Astrocyte (in vitro differentiated cells and primary cell): ENCODE data around the gene ZNF513. TPM values are rescaled to one million over a fixed set of nuclear protein-coding genes. Genes with fewer than 3 reads are reported as not detected.
A peak's percentile ranks its signal among the peaks of the same experiment; 100 is the strongest.

ENCODE experiments used
- DNase-seq: peaks from one replicate; pipeline ENCODE4 v3.0.0-alpha.2; 2010; ENCODE audit warnings: low read depth
- FAIRE-seq: peaks from 2 replicates; lab custom pipeline; 2011; peaks lifted over from hg19 to GRCh38; lab: Jason Lieb, UNC
- H2AFZ ChIP-seq: 2 replicates; pipeline ENCODE4 v1.6.0; 2012; ENCODE audit warnings: low read depth, low read length, inconsistent platforms
- H3K27ac ChIP-seq: 2 replicates; pipeline ENCODE4 v1.5.1; 2011; ENCODE audit warnings: low read depth, low read length, inconsistent platforms
- H3K27me3 ChIP-seq: 2 replicates; pipeline ENCODE4 v1.6.0; 2011; ENCODE audit warnings: low read length, inconsistent platforms; ENCODE audit not compliant: insufficient read depth
- H3K36me3 ChIP-seq: 2 replicates; pipeline ENCODE4 v1.5.1; 2011; ENCODE audit warnings: low read length, inconsistent platforms; ENCODE audit not compliant: insufficient read depth
- H3K4me1 ChIP-seq: 2 replicates; pipeline ENCODE4 v1.5.1; 2011; ENCODE audit warnings: low read length, inconsistent platforms; ENCODE audit not compliant: insufficient read depth
- H3K4me2 ChIP-seq: 2 replicates; pipeline ENCODE4 v1.6.0; 2012; ENCODE audit warnings: low read length, inconsistent platforms
- H3K4me3 ChIP-seq: 2 replicates; pipeline ENCODE4 v1.5.1; 2011; ENCODE audit warnings: low read depth, mild to moderate bottlenecking, low read length, inconsistent platforms; ENCODE audit not compliant: insufficient read depth
- H3K79me2 ChIP-seq: 2 replicates; pipeline ENCODE4 v1.6.0; 2012; ENCODE audit warnings: mild to moderate bottlenecking, low read length, inconsistent platforms; ENCODE audit not compliant: insufficient read depth
- H3K9ac ChIP-seq: 2 replicates; pipeline ENCODE4 v1.6.0; 2012; ENCODE audit warnings: mild to moderate bottlenecking, low read length, inconsistent platforms
- H3K9me3 ChIP-seq: 2 replicates; pipeline ENCODE4 v1.5.1; 2012; ENCODE audit warnings: low read depth, mild to moderate bottlenecking, low read length, inconsistent platforms; ENCODE audit not compliant: insufficient read depth
- H4K20me1 ChIP-seq: 2 replicates; pipeline ENCODE4 v1.6.0; 2012; ENCODE audit warnings: low read length, inconsistent platforms; ENCODE audit not compliant: insufficient read depth
- H3K27ac Mint-ChIP-seq: one replicate; pipeline ENCODE4 v1.8.0; 2021; ENCODE audit warnings: mild to moderate bottlenecking, mixed read lengths; ENCODE audit not compliant: unreplicated experiment
- H3K27me3 Mint-ChIP-seq: one replicate; pipeline ENCODE4 v1.8.0; 2021; ENCODE audit warnings: low read depth, mixed read lengths; ENCODE audit not compliant: unreplicated experiment
- H3K36me3 Mint-ChIP-seq: one replicate; pipeline ENCODE4 v1.8.0; 2021; ENCODE audit warnings: low read depth, mixed read lengths; ENCODE audit not compliant: unreplicated experiment
- H3K4me1 Mint-ChIP-seq: one replicate; pipeline ENCODE4 v1.8.0; 2021; ENCODE audit warnings: low read depth, mixed read lengths; ENCODE audit not compliant: unreplicated experiment
- H3K4me3 Mint-ChIP-seq: one replicate; pipeline ENCODE4 v1.8.0; 2021; ENCODE audit warnings: mild to moderate bottlenecking, moderate library complexity, mixed read lengths; ENCODE audit not compliant: unreplicated experiment
- H3K9me3 Mint-ChIP-seq: one replicate; pipeline ENCODE4 v1.8.0; 2021; ENCODE audit warnings: mild to moderate bottlenecking, mixed read lengths; ENCODE audit not compliant: unreplicated experiment
- CTCF ChIP-seq: IDR thresholded peaks from 2 replicates; pipeline ENCODE4 v1.5.1; 2011; ENCODE audit warnings: low read depth, mild to moderate bottlenecking, inconsistent platforms, low read length, moderate library complexity; ENCODE audit not compliant: insufficient read depth
- EZH2 ChIP-seq: IDR thresholded peaks from 2 replicates; pipeline ENCODE4 v1.6.1; 2012; ENCODE audit warnings: mild to moderate bottlenecking, low read length, inconsistent platforms; ENCODE audit not compliant: insufficient read depth
- total RNA-seq: library from RNA; stranded (reverse); gene quantifications from 2 replicates; pipeline ENCODE4 v1.2.1, GENCODE V29; 2021

The ZNF513 gene
- total RNA-seq, 1 donor from 2014 or later, result 13.5 TPM

DNA sequence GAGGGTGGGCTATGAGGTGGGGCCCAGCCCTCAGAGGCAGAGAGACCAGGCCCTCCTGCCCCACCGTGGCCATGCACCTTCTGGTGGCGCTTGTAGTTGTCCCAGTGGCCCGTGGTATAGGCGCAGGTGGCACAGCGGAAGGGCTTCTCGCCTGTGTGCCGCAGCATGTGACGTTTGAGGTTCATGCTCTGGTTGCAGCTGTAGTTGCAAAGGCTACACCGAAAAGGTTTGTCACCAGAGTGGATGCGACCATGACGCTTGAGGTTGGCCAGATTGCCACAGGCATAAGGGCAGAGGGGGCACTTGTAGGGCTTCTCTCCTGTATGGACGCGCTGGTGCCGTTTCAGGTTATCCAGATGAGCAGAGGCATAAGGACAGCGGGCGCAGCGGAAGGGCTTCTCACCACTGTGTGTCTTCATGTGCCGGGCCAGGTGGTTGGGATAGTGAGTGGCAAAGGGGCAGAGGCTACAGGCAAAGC, 2.9 kb downstream of the ZNF513 start:
- H3K79me2 ChIP-seq, result peaks cover 72% of the 10 kb centered on the region
- H3K4me3 Mint-ChIP-seq, result no peak overlapping the region
- H3K27ac ChIP-seq, result no peak overlapping the region
- H3K27me3 Mint-ChIP-seq, result no peaks in the 10 kb centered on the region
- H3K36me3 ChIP-seq, result peaks cover 42% of the 10 kb centered on the region
- no peaks in the 10 kb centered on the region for H3K27me3 ChIP-seq
- H3K4me3 ChIP-seq, result no peak overlapping the region
- H3K27ac Mint-ChIP-seq, result peak overlapping the region; percentile 50
- H3K9me3 ChIP-seq, result no peaks in the 10 kb centered on the region
- TF ChIP-seq EZH2 (no peak), CTCF (no peak)
- H2AFZ ChIP-seq, result no peak overlapping the region
- no peaks in the 10 kb centered on the region for H3K9me3 Mint-ChIP-seq
- H3K4me2 ChIP-seq, result no peak overlapping the region
- H3K4me1 Mint-ChIP-seq, result peaks cover 10% of the 10 kb centered on the region
- H3K36me3 Mint-ChIP-seq, result peaks cover 14% of the 10 kb centered on the region
- FAIRE-seq (no peak), DNase-seq (no peak)
- no peak overlapping the region for H3K9ac ChIP-seq
- H3K4me1 ChIP-seq, result peaks cover 12% of the 10 kb centered on the region
- H4K20me1 ChIP-seq, result peaks cover 36% of the 10 kb centered on the region

- Histone ChIP-seq H3K9ac (no peak overlapping the region), H3K27me3 (no peaks in the 10 kb centered on the region), H3K79me2 (peaks cover 78% of the 10 kb centered on the region), H2AFZ (no peak overlapping the region), H3K36me3 (peaks cover 38% of the 10 kb centered on the region), H3K4me2 (no peak overlapping the region), H3K27ac (no peak overlapping the region), H3K9me3 (no peaks in the 10 kb centered on the region), H4K20me1 (peaks cover 42% of the 10 kb centered on the region), H3K4me1 (peaks cover 16% of the 10 kb centered on the region), H3K4me3 (no peak overlapping the region)
- Mint-ChIP-seq H3K4me1 (peaks cover 13% of the 10 kb centered on the region), H3K27ac (peak overlapping the region; percentile 50), H3K36me3 (peaks cover 14% of the 10 kb centered on the region), H3K27me3 (no peaks in the 10 kb centered on the region), H3K4me3 (no peak overlapping the region), H3K9me3 (no peaks in the 10 kb centered on the region)
- TF ChIP-seq EZH2 (no peak), CTCF (no peak)
- FAIRE-seq (no peak), DNase-seq (no peak)
Observed at GRCh38 chr2:27376866-27377617, 3.5 kb downstream of the ZNF513 start.
